Measurements from ENCODE around the gene HOXC12.

The HOXC12 gene

DNA sequence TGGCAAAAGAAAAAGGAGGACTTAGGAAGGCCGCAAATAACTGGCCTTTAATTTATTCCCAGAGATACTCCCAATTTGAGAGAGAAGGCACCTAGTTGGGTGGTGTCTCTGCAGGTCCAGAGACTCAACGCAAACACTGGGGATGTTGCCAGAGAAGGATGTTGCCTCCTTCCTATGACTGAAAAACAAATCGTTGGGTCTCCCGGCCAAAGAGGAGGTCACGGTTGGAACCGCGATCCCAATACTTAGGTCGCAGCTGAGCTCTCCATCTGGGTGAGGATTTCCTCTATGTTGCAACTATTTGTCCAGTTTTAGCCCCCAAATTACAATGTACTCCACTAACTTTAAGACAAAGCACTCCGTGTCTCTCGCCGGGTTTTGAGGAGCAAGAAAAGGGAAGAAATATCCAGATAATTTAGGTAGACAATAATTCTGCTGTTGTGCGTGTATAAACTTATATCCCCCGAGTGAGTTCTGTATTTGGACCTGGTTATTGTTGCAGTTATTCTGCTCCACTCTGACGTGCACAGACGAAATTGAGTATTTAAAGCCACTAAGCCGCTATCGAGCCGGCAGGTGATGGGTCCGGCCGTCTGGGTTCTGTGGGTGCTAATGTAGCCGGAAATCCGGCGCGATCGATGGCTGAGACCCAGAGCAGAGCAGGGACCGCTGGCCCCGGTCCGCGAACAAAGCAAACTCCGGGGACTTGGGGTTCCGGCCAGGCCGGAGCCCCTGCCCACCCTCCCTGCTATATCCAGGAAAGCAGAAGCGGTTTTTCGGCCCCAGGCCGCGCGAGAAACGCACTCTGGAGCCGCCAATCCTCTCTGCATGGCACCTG is 5.7 kb downstream of the HOXC12 start:
- H3K9ac ChIP-seq (ENCODE audit: low read length), result no peak overlapping the region
- no peaks in the 10 kb centered on the region for H3K4me1 ChIP-seq (ENCODE audit: control insufficient read depth, insufficient read depth, low read length)
- H3K27ac ChIP-seq (ENCODE audit: low read depth, low read length), result no peak overlapping the region
- H3K9me3 ChIP-seq (ENCODE audit: control insufficient read depth, insufficient read depth, low read depth, low read length), result no peaks in the 10 kb centered on the region
- H3K4me3 ChIP-seq (ENCODE audit: low read depth, low read length), result no peak overlapping the region
- H3K27me3 ChIP-seq (ENCODE audit: control insufficient read depth, insufficient read depth, low read length), result peaks cover 100% of the 10 kb centered on the region
- H3K36me3 ChIP-seq (ENCODE audit: control insufficient read depth, insufficient read depth, low read length), result no peaks in the 10 kb centered on the region

DNA sequence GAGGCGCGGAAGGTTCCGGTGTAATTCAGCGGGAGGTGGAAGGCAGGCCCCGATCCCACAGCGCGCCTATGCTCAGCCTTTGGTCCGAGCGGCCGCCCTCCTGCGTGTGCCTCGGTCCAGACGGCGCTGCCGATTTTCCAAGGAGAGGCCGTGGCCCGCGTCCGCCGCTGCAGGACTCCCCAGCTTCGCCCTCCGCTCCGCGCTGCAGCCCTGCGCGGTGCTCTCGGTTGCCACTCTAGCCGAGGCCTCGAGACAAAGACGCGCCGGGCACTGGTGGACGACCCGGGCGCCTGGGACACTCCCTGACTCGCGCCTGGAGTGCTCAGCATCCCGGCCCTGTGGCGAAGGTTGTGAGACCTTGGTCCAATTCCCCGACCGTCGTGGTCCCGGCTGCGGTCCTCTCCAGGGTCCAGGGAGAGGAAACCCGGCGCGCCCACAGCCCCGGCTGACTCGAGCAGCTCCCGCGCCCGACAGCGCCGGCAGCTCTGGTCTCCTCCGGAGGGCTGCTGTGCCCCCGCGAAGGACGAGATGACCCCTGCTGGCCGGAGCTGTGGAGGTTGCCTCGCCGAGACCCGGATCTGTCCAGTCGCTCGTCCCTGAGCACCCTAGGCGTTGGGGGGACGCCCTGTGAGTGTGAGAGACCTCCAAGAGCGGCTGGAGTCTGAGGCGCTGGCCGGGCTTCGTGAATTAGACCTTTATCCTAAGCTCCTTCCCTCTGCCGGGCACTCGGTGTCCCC is 6.5 kb downstream of the HOXC12 start:
- Histone ChIP-seq H3K4me3 (ENCODE audit: low read depth, low read length) (0 out of 2 replicates have a peak overlapping the region, but pooled peaks have one; percentile 20), H3K36me3 (ENCODE audit: control insufficient read depth, insufficient read depth, low read length) (no peaks in the 10 kb centered on the region), H3K9ac (ENCODE audit: low read length) (no peak overlapping the region), H3K27me3 (ENCODE audit: control insufficient read depth, insufficient read depth, low read length) (peaks cover 100% of the 10 kb centered on the region), H3K27ac (ENCODE audit: low read depth, low read length) (no peak overlapping the region), H3K4me1 (ENCODE audit: control insufficient read depth, insufficient read depth, low read length) (no peaks in the 10 kb centered on the region), H3K9me3 (ENCODE audit: control insufficient read depth, insufficient read depth, low read depth, low read length) (no peaks in the 10 kb centered on the region)

DNA sequence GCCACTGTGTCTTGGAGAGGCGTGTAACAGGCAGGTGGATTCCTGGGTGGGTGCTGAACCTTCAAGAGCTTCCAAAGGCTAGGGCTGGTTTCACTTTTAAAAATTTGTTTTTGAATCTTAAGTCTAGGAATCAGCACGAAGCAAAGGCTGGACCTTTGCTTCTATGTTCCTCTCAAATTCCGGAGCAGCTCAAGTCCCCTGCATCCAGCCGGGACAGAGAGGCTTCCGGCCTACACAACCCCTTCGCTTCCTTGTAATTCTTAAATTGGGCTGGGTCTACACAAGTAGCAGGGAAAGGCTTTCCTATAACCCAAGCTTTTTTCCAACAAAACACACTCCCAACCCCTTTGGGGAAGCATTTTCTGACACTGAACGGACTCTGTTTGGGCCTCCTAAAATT is 8.3 kb downstream of the HOXC12 start:
- Histone ChIP-seq H3K27ac (ENCODE audit: low read depth, low read length) (no peak overlapping the region), H3K36me3 (ENCODE audit: control insufficient read depth, insufficient read depth, low read length) (no peaks in the 10 kb centered on the region), H3K9ac (ENCODE audit: low read length) (no peak overlapping the region), H3K4me1 (ENCODE audit: control insufficient read depth, insufficient read depth, low read length) (0 out of 2 replicates have a peak, but pooled peaks cover 3% of the 10 kb centered on the region), H3K27me3 (ENCODE audit: control insufficient read depth, insufficient read depth, low read length) (peaks cover 100% of the 10 kb centered on the region), H3K4me3 (ENCODE audit: low read depth, low read length) (no peak overlapping the region), H3K9me3 (ENCODE audit: control insufficient read depth, insufficient read depth, low read depth, low read length) (no peaks in the 10 kb centered on the region)

DNA sequence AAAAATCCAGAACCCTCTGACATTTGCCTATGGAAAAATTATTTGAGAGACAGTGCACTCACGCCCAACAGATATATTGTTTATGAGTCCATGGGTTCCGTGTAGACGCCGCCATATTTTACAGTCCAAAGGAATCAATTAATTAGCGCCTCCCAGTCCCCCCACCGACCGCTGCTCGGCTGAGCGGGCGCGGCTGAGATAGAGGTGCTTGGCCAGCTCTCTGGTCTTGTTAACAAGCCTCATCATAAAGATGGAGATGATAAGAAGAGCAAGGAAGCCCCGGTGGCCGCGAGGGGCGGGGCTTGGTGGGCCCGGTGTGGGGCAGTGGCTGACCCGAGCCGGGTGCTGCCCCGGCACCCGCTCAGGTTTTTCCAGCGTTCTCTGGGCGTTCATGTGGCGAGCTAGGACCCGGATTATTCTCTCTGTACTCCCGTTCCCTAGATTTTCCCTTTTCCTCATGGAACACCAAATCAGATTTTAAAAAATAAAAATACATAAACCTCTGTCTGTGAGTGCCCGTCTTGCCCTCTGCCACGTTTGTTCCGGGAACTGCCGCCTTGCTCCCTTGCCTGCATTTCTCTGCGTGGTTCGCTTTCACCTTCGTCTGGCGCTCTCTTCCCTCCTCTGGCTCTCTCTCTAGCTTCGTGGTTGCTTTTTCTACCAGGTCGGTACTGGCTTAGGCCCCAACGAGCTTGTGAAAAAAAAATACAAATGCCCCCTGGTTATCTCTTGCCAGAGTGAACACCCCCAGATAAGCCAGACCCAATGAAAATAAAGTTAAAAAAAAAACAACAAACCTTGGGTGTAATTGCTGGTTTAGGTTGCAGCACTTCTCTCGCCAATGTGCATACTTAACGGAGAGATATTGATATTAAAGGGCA is 9.0 kb downstream of the HOXC12 start:
- Histone ChIP-seq H3K9me3 (ENCODE audit: control insufficient read depth, insufficient read depth, low read depth, low read length) (no peaks in the 10 kb centered on the region), H3K9ac (ENCODE audit: low read length) (no peak overlapping the region), H3K36me3 (ENCODE audit: control insufficient read depth, insufficient read depth, low read length) (no peaks in the 10 kb centered on the region), H3K4me3 (ENCODE audit: low read depth, low read length) (no peak overlapping the region), H3K27ac (ENCODE audit: low read depth, low read length) (no peak overlapping the region), H3K27me3 (ENCODE audit: control insufficient read depth, insufficient read depth, low read length) (peaks cover 100% of the 10 kb centered on the region), H3K4me1 (ENCODE audit: control insufficient read depth, insufficient read depth, low read length) (0 out of 2 replicates have a peak, but pooled peaks cover 3% of the 10 kb centered on the region)

DNA sequence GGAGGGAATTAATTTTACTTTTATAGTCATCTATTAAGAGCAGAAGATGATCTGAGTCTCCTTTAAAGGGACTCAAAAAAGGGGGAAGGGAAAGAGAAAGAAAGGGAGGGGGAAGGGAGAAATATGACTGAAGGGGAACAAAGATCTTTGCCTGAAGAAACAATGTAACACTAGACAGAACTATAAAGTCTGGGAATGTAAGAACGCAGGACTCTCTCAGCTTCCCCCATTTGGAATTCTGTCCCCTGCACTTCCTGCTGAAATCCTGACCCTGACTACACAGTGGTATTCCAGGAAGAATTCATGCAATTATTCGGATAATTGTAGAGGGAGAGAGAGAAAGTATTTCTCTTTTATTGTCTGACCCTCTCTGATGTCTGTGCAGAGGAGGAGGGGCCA is 9.6 kb downstream of the HOXC12 start:
- H3K4me1 ChIP-seq (ENCODE audit: control insufficient read depth, insufficient read depth, low read length), result 0 out of 2 replicates have a peak, but pooled peaks cover 3% of the 10 kb centered on the region
- peaks cover 100% of the 10 kb centered on the region for H3K27me3 ChIP-seq (ENCODE audit: control insufficient read depth, insufficient read depth, low read length)
- no peaks in the 10 kb centered on the region for H3K9me3 ChIP-seq (ENCODE audit: control insufficient read depth, insufficient read depth, low read depth, low read length)
- H3K4me3 ChIP-seq (ENCODE audit: low read depth, low read length), result no peak overlapping the region
- no peaks in the 10 kb centered on the region for H3K36me3 ChIP-seq (ENCODE audit: control insufficient read depth, insufficient read depth, low read length)
- no peak overlapping the region for H3K27ac ChIP-seq (ENCODE audit: low read depth, low read length)
- no peak overlapping the region for H3K9ac ChIP-seq (ENCODE audit: low read length)

DNA sequence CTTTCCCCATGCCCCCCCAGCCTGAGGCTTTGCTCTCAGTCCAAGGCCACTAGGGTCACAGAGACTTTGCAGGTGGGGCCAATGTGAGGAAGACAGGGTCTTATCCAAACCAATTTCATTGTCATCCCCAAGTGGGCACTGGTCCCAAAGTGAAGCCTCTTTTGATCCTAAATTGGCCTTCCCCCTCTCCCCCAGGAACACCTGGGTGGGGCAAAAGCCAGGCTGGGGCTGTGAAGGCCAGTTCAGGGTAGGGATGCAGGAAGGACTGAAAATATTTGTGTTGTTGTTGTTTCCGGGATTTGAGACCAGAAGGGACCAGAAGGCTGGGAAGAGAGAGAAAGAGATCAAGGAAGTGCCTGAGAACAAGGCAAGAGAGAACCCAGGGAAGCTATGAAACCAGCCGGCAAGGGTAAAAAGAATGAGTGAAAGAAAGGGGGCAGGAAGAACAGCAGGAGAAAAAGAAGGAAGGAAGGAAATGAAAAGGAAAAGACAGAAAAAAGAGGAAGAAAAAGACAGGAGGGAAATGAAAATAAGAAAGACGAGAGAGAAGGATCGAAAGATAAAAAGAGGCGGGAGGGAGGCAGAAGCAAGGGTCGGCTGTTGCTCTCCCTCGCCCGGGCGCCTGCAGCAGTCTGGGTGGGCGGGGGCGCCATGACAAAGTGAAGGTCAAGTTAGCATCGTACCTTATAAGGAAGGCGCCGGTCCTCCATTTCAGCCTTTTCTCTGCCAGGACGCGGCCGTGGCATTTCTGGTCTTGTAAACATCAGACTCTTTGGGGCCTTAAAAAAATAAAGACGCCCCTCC is 10.8 kb downstream of the HOXC12 start:
- 0 out of 2 replicates have a peak, but pooled peaks cover 3% of the 10 kb centered on the region for H3K4me1 ChIP-seq (ENCODE audit: control insufficient read depth, insufficient read depth, low read length)
- H3K4me3 ChIP-seq (ENCODE audit: low read depth, low read length), result peak overlapping the region; percentile 27; the same call in 1 of the 2 replicates
- H3K27me3 ChIP-seq (ENCODE audit: control insufficient read depth, insufficient read depth, low read length), result peaks cover 100% of the 10 kb centered on the region
- no peak overlapping the region for H3K9ac ChIP-seq (ENCODE audit: low read length)
- H3K9me3 ChIP-seq (ENCODE audit: control insufficient read depth, insufficient read depth, low read depth, low read length), result no peaks in the 10 kb centered on the region
- H3K36me3 ChIP-seq (ENCODE audit: control insufficient read depth, insufficient read depth, low read length), result no peaks in the 10 kb centered on the region
- H3K27ac ChIP-seq (ENCODE audit: low read depth, low read length), result no peak overlapping the region

DNA sequence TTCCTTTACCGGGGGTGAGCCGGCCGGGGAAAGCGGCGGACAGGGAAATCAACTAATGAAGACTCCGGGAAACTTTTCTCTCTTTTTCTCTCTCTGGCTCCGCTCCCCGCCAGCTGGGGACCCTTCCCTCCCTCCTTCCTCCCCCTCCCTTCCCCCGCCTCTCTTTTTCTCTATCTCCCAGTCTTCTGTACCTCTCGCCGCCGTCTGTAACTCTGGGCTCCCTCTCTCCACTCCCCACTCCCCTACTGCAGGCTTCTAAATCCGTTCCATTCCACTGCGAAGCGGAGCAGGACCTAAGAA is 11.3 kb downstream of the HOXC12 start:
- Histone ChIP-seq H3K27me3 (ENCODE audit: control insufficient read depth, insufficient read depth, low read length) (peaks cover 100% of the 10 kb centered on the region), H3K36me3 (ENCODE audit: control insufficient read depth, insufficient read depth, low read length) (no peaks in the 10 kb centered on the region), H3K9me3 (ENCODE audit: control insufficient read depth, insufficient read depth, low read depth, low read length) (no peaks in the 10 kb centered on the region), H3K4me1 (ENCODE audit: control insufficient read depth, insufficient read depth, low read length) (0 out of 2 replicates have a peak, but pooled peaks cover 3% of the 10 kb centered on the region), H3K27ac (ENCODE audit: low read depth, low read length) (no peak overlapping the region), H3K4me3 (ENCODE audit: low read depth, low read length) (peak overlapping the region; percentile 27), H3K9ac (ENCODE audit: low read length) (no peak overlapping the region)

DNA sequence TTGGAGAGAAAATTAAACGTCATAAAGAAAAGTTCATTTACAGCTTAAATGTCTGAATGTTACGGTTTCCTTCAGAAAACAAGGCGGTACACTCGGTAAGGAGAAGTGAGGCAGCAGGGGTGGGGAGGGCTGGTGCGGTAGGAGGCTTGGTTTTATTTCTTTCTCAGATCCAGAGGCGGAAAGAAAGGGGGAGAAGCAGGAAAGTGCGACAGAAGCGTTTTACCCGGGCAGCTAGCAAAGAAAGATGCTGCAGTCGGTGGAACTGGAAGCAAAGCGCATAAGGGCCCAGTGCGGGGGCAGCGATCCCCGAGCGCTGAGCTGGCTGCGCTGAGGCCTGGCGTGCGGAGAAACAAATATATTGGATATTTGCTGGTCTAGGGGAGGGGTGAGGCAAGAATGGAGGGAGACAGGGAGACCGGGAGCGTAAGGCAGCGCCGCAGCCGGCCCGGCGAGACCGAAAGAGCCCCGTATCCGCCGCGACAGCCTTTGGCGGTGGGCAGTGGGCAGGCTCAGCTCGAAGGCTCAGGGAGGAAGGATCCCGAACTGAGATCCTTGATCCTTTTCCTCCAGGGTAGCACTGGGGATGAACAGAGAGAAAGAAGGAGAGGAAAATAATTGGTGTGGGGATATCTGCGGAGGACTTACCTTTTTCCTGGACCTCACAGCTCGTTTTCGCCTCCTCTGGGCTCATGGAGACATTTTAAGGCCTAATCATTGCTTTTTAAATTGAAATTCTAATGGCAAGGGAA is 11.9 kb downstream of the HOXC12 start:
- Histone ChIP-seq H3K27me3 (ENCODE audit: control insufficient read depth, insufficient read depth, low read length) (peaks cover 100% of the 10 kb centered on the region), H3K36me3 (ENCODE audit: control insufficient read depth, insufficient read depth, low read length) (no peaks in the 10 kb centered on the region), H3K4me3 (ENCODE audit: low read depth, low read length) (peak overlapping the region; percentile 13; the same call in 1 of the 2 replicates), H3K9ac (ENCODE audit: low read length) (no peak overlapping the region), H3K27ac (ENCODE audit: low read depth, low read length) (no peak overlapping the region), H3K9me3 (ENCODE audit: control insufficient read depth, insufficient read depth, low read depth, low read length) (no peaks in the 10 kb centered on the region), H3K4me1 (ENCODE audit: control insufficient read depth, insufficient read depth, low read length) (0 out of 2 replicates have a peak, but pooled peaks cover 3% of the 10 kb centered on the region)

DNA sequence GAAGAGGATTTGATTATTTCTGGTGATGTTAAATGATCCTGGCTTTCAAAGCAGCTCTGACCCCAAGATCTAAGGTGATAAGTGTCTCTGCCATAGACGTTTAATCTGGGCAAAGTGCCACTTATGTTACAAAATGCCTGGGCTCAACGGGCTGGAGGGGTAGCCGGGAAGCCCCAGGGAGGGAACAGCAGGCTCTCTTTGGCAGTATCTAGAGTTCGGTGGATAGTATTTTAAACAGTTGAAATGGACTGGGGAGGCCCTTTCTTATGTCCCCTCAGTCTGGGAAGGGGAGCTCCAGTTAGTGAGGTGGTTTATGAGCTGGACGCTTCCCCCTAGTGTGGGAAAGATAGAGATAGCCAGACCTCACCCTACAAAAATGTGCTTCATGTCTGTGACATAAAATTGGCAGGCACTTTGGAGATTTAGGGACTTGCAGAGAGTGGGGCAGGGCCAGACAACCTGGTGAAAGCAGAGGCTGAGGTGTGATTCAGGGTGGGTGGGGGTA is 12.8 kb downstream of the HOXC12 start:
- Histone ChIP-seq H3K27me3 (ENCODE audit: control insufficient read depth, insufficient read depth, low read length) (peaks cover 100% of the 10 kb centered on the region), H3K36me3 (ENCODE audit: control insufficient read depth, insufficient read depth, low read length) (no peaks in the 10 kb centered on the region), H3K9ac (ENCODE audit: low read length) (no peak overlapping the region), H3K9me3 (ENCODE audit: control insufficient read depth, insufficient read depth, low read depth, low read length) (no peaks in the 10 kb centered on the region), H3K27ac (ENCODE audit: low read depth, low read length) (no peak overlapping the region), H3K4me1 (ENCODE audit: control insufficient read depth, insufficient read depth, low read length) (0 out of 2 replicates have a peak, but pooled peaks cover 3% of the 10 kb centered on the region), H3K4me3 (ENCODE audit: low read depth, low read length) (no peak overlapping the region)

Measured in HUES6 (cell line).